WTC11 (cell line): ENCODE measurements around the gene RHOT2. TPM values are rescaled to one million over a fixed set of nuclear protein-coding genes. Genes with fewer than 3 reads are reported as not detected.

ENCODE experiments used
- AR ChIP-seq: fragments of 250-450 bp; sonication (Bioruptor Pico); IDR thresholded peaks from 2 replicates; pipeline ENCODE4 v1.9.0; 2021; ENCODE audit warnings: mild to moderate bottlenecking
- ATF3 ChIP-seq: sonication (generic); formaldehyde crosslinking; conservative IDR thresholded peaks from 2 replicates; pipeline ENCODE4 v1.8.1; 2022; ENCODE audit warnings: mild to moderate bottlenecking, missing genetic modification reagents
- ATF6 ChIP-seq: sonication (generic); formaldehyde crosslinking; IDR thresholded peaks from 2 replicates; pipeline ENCODE4 v1.8.1; 2023; ENCODE audit warnings: mild to moderate bottlenecking, missing genetic modification reagents
- CREB1 ChIP-seq: sonication (generic); formaldehyde crosslinking; IDR thresholded peaks from 2 replicates; pipeline ENCODE4 v1.8.0; 2023; ENCODE audit warnings: mild to moderate bottlenecking, missing genetic modification reagents
- E2F4 ChIP-seq: sonication (generic); formaldehyde crosslinking; IDR thresholded peaks from 2 replicates; pipeline ENCODE4 v1.8.1; 2022; ENCODE audit warnings: low read depth, mild to moderate bottlenecking, moderate library complexity, missing genetic modification reagents, borderline replicate concordance
- ESRRA ChIP-seq: sonication (generic); formaldehyde crosslinking; IDR thresholded peaks from 2 replicates; pipeline ENCODE4 v1.8.1; 2022; ENCODE audit warnings: mild to moderate bottlenecking, missing genetic modification reagents, borderline replicate concordance
- FOXJ3 ChIP-seq: sonication (generic); formaldehyde crosslinking; IDR thresholded peaks from 2 replicates; pipeline ENCODE4 v1.9.0; 2021; ENCODE audit warnings: missing genetic modification reagents, mild to moderate bottlenecking, borderline replicate concordance
- FOXK1 ChIP-seq: sonication (generic); formaldehyde crosslinking; IDR thresholded peaks from 2 replicates; pipeline ENCODE4 v1.8.0; 2022; ENCODE audit warnings: mild to moderate bottlenecking, moderate library complexity, missing genetic modification reagents
- FOXP4 ChIP-seq: sonication (generic); formaldehyde crosslinking; IDR thresholded peaks from 2 replicates; pipeline ENCODE4 v1.8.0; 2022; ENCODE audit warnings: mild to moderate bottlenecking, missing genetic modification reagents
- HMGA2 ChIP-seq: fragments of 250-450 bp; sonication (Bioruptor Pico); IDR thresholded peaks from 2 replicates; pipeline ENCODE4 v1.4.0; 2021; ENCODE audit warnings: mild to moderate bottlenecking, moderate library complexity
- JAZF1 ChIP-seq: fragments of 250-450 bp; sonication (Bioruptor Pico); IDR thresholded peaks from 2 replicates; pipeline ENCODE4 v1.9.0; 2021; ENCODE audit warnings: moderate library complexity, mild to moderate bottlenecking, inconsistent platforms
- MAX ChIP-seq: sonication (generic); formaldehyde crosslinking; IDR thresholded peaks from 2 replicates; pipeline ENCODE4 v1.8.0; 2022; ENCODE audit warnings: mild to moderate bottlenecking, missing genetic modification reagents
- MYBL2 ChIP-seq: sonication (generic); formaldehyde crosslinking; IDR thresholded peaks from 2 replicates; pipeline ENCODE4 v1.8.1; 2023; ENCODE audit warnings: mild to moderate bottlenecking, moderate library complexity, missing genetic modification reagents
- NFE2L1 ChIP-seq: sonication (generic); formaldehyde crosslinking; IDR thresholded peaks from 2 replicates; pipeline ENCODE4 v1.8.1; 2023; ENCODE audit warnings: missing genetic modification reagents
- PRDM15 ChIP-seq: sonication (generic); formaldehyde crosslinking; IDR thresholded peaks from 2 replicates; pipeline ENCODE4 v1.8.0; 2022; ENCODE audit warnings: missing genetic modification reagents
- SMAD3 ChIP-seq: sonication (generic); formaldehyde crosslinking; IDR thresholded peaks from 2 replicates; pipeline ENCODE4 v1.8.0; 2022; ENCODE audit warnings: missing genetic modification reagents, mild to moderate bottlenecking, borderline replicate concordance
- TEAD1 ChIP-seq: sonication (generic); formaldehyde crosslinking; IDR thresholded peaks from 2 replicates; pipeline ENCODE4 v1.8.0; 2022; ENCODE audit warnings: mild to moderate bottlenecking, missing genetic modification reagents
- TP53 ChIP-seq: sonication (generic); formaldehyde crosslinking; IDR thresholded peaks from 2 replicates; pipeline ENCODE4 v1.8.1; 2023; ENCODE audit warnings: mild to moderate bottlenecking, missing genetic modification reagents
- USF1 ChIP-seq: sonication (generic); formaldehyde crosslinking; IDR thresholded peaks from 2 replicates; pipeline ENCODE4 v1.8.0; 2022; ENCODE audit warnings: mild to moderate bottlenecking, missing genetic modification reagents
- ZBTB21 ChIP-seq: sonication (generic); formaldehyde crosslinking; IDR thresholded peaks from 2 replicates; pipeline ENCODE4 v1.8.1; 2023; ENCODE audit warnings: mild to moderate bottlenecking, missing genetic modification reagents, borderline replicate concordance
- ZBTB43 ChIP-seq: sonication (generic); formaldehyde crosslinking; IDR thresholded peaks from 2 replicates; pipeline ENCODE4 v1.8.1; 2023; ENCODE audit warnings: mild to moderate bottlenecking, missing genetic modification reagents
- ZNF121 ChIP-seq: sonication (generic); formaldehyde crosslinking; IDR thresholded peaks from 2 replicates; pipeline ENCODE4 v1.8.0; 2023; ENCODE audit warnings: missing genetic modification reagents
- ZNF232 ChIP-seq: sonication (generic); formaldehyde crosslinking; IDR thresholded peaks from 2 replicates; pipeline ENCODE4 v1.8.0; 2022; ENCODE audit warnings: mild to moderate bottlenecking, missing genetic modification reagents
- total RNA-seq: library from RNA; stranded (reverse); gene quantifications from 3 replicates; pipeline ENCODE4 v1.2.3, GENCODE V29; 2021

The RHOT2 gene
- total RNA-seq, 1 experiment from 2014 or later: 285 TPM

- TF ChIP-seq MAX (CRISPR knock-in tag) (peak; percentile 95), E2F4 (peak; percentile 73; the same call in 1 of the 2 replicates), NFE2L1 (peak; percentile 84), HMGA2 (CRISPR knock-in tag) (no peak), ZNF121 (no peak), SMAD3 (CRISPR knock-in tag) (0 out of 2 replicates have a peak, but pooled peaks have one; percentile 46), ATF6 (CRISPR knock-in tag) (no peak), FOXK1 (CRISPR knock-in tag) (peak; percentile 80; the same call in 1 of the 2 replicates), ESRRA (CRISPR knock-in tag) (peak; percentile 71; the same call in 1 of the 2 replicates), ZBTB21 (peak; percentile 89), JAZF1 (no peak), CREB1 (CRISPR knock-in tag) (0 out of 2 replicates have a peak, but pooled peaks have one; percentile 36), MYBL2 (CRISPR knock-in tag) (peak; percentile 86), PRDM15 (CRISPR knock-in tag) (peak; percentile 56; the same call in 1 of the 2 replicates), FOXP4 (CRISPR knock-in tag) (peak; percentile 32; the same call in 1 of the 2 replicates), ZBTB43 (CRISPR knock-in tag) (peak; percentile 82; the same call in 1 of the 2 replicates), TEAD1 (CRISPR knock-in tag) (no peak; the same call in 1 of the 2 replicates), ATF3 (CRISPR knock-in tag) (0 out of 2 replicates have a peak, but pooled peaks have one; percentile 48), TP53 (CRISPR knock-in tag) (0 out of 2 replicates have a peak, but pooled peaks have one; percentile 60), FOXJ3 (CRISPR knock-in tag) (no peak), USF1 (peak; percentile 68), AR (CRISPR knock-in tag) (no peak), ZNF232 (0 out of 2 replicates have a peak, but pooled peaks have one; percentile 19)
Measured at GRCh38 chr16:695355-696089, 27.6 kb downstream of the RHOT2 start (continued).
